HS-27A (cell line): Measurements from ENCODE around the gene GABBR2.
"Not testable (repeated sequence)": the region's sequence is repeated elsewhere in the genome, so short reads cannot be mapped to it uniquely, and the experiment has no call there.

Source experiments
- DNase-seq: peaks from one replicate; pipeline ENCODE4 v3.0.0-alpha.2; 2012; ENCODE audit warnings: low read depth, missing footprints

The GABBR2 gene

GRCh38 chr9:98290411-98290810 is 418.3 kb downstream of the GABBR2 start:
- no peak for DNase-seq

- DNase-seq, result no peak
Observed at GRCh38 chr9:98289614-98290201, 419.0 kb downstream of the GABBR2 start.

GRCh38 chr9:98288881-98289280 is 419.9 kb downstream of the GABBR2 start:
- DNase-seq, result no peak

- no peak for DNase-seq
Observed at GRCh38 chr9:98287384-98287783, 421.4 kb downstream of the GABBR2 start.

GRCh38 chr9:98285446-98285845 is 423.3 kb downstream of the GABBR2 start:
- DNase-seq, result no peak

- no peak for DNase-seq
Observed at GRCh38 chr9:98284754-98285153, 424.0 kb downstream of the GABBR2 start.

GRCh38 chr9:98283143-98283542 is 425.6 kb downstream of the GABBR2 start:
- DNase-seq, result not testable (repeated sequence)

GRCh38 chr9:98281281-98281680 is 427.5 kb downstream of the GABBR2 start:
- no peak for DNase-seq

- no peak for DNase-seq
Observed at GRCh38 chr9:98280574-98280973, 428.2 kb downstream of the GABBR2 start.

GRCh38 chr9:98280162-98280561 is 428.6 kb downstream of the GABBR2 start:
- no peak for DNase-seq

GRCh38 chr9:98276907-98277469 is 431.7 kb downstream of the GABBR2 start:
- DNase-seq, result no peak

GRCh38 chr9:98275159-98275558 is 433.6 kb downstream of the GABBR2 start:
- no peak for DNase-seq

- DNase-seq, result no peak
Observed at GRCh38 chr9:98272083-98272482, 436.7 kb downstream of the GABBR2 start.

GRCh38 chr9:98271479-98271878 is 437.3 kb downstream of the GABBR2 start:
- no peak for DNase-seq

- DNase-seq, result not testable (repeated sequence)
Observed at GRCh38 chr9:98270284-98270683, 438.5 kb downstream of the GABBR2 start.

GRCh38 chr9:98269652-98270051 is 439.1 kb downstream of the GABBR2 start:
- not testable (repeated sequence) for DNase-seq

GRCh38 chr9:98267556-98267955 is 441.2 kb downstream of the GABBR2 start:
- not testable (repeated sequence) for DNase-seq

- DNase-seq, result no peak
Observed at GRCh38 chr9:98264516-98264915, 444.2 kb downstream of the GABBR2 start.

- DNase-seq, result peak; percentile 46
Observed at GRCh38 chr9:98263482-98264357, 445.0 kb downstream of the GABBR2 start.

GRCh38 chr9:98263080-98263479 is 445.7 kb downstream of the GABBR2 start:
- no peak for DNase-seq

- DNase-seq, result no peak
Observed at GRCh38 chr9:98262056-98262455, 446.7 kb downstream of the GABBR2 start.

- DNase-seq, result no peak
Observed at GRCh38 chr9:98260635-98261034, 448.1 kb downstream of the GABBR2 start.

GRCh38 chr9:98259791-98260190 is 448.9 kb downstream of the GABBR2 start:
- DNase-seq, result no peak
